ENCODE data around the gene UMAD1.
"Not testable (repeated sequence)": the region's sequence is repeated elsewhere in the genome, so short reads cannot be mapped to it uniquely, and the experiment has no call there.

Gene UMAD1

GRCh38 chr7:7653593-7654187 lies 13.1 kb downstream of the UMAD1 start:
- DNase-seq, result no peak

DNA sequence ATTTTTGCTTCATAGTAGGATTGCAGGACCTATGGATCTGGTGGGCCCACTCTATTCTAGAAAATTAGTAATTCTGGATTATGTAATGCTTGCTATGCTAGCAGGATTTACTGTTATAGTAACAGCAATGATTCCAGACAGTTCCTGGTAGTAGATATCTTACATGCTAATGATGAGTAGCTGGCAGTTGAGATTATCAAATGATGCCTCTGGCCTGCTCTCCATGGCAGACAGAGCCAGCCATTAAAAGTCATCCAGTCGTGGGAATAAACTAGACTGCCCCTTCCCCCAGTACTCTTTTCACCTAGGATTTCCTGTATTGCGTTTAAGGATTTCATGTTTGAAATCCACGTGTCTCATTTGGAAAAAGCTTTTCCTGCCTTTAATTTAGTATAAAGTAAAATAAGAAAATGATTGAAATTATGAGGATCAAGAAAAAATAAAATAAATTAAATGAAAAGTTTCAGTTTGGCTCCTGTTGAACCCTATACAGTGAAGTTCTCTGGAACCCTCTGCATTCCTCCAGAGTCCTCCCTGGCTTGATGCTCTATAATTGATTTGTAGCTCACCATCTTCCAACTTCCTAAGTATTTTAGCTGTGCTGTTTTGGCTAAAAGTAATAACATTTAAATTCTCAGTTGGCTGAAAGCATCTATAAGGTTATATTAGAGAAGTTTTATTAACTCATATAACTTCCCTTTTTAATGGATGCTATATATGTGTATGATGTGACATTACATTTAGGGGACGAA lies 14.6 kb downstream of the UMAD1 start:
- DNase-seq, result no peak

DNA sequence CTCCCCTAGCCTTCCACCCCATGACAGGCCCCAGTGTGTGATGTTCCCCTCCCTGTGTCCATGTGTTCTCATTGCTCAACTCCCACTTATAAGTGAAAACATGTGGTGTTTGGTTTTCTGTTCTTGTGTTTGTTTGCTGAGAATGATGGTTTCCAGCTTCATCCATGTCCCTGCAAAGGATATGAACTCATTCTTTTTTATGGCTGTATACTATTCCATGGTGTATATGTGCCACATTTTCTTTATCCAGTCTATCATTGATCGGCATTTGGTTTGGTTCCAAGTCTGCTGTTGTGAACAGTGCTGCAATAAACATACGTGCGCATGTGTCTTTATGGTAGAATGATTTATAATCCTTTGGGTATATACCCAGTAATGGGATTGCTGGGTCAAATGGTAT lies 15.9 kb downstream of the UMAD1 start:
- not testable (repeated sequence) for DNase-seq

- DNase-seq, result no peak
Measured at GRCh38 chr7:7662527-7662926, 22.0 kb downstream of the UMAD1 start.

- no peak for DNase-seq
Measured at GRCh38 chr7:7664291-7664690, 23.7 kb downstream of the UMAD1 start.

DNA sequence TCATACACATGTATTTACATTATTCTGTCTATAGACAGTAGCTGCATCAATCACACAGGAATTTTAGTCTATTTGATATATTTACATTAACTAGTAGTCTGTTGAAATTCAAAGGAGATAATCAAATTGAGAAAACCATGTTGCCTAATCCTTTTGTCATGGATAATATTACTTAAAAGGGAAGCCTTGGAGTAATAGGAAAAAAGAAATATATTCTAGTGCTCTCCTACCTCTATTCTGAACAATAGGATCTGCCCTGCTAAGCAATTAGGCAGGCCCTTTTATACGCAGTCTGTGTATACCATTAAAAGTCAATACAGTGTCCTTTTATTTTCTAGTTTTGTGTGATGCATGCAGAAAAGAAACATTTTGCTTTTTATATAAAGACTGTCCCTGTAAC lies 24.5 kb downstream of the UMAD1 start:
- no peak for DNase-seq

GRCh38 chr7:7667187-7667586 lies 26.6 kb downstream of the UMAD1 start:
- no peak for DNase-seq

DNA sequence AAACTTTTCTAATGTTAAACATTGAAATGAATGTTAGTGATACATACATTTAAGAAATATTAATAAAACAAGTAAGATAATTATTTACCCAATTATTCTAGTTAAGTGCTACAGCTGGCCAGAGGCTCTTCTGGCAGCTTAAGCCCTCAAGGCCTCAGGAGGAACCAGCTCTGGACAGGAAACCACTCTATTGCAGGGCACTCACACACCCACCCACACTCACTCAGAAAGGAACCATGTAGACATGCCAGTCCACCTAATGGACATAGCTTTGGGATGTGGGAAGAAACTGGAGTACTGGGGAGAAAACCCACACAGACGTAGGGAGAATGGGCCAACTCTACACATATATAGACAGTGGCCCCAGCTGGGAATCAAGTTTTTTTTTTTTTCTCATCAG lies 28.2 kb downstream of the UMAD1 start:
- DNase-seq, result no peak

- no peak for DNase-seq
Measured at GRCh38 chr7:7670490-7670889, 29.9 kb downstream of the UMAD1 start.

DNA sequence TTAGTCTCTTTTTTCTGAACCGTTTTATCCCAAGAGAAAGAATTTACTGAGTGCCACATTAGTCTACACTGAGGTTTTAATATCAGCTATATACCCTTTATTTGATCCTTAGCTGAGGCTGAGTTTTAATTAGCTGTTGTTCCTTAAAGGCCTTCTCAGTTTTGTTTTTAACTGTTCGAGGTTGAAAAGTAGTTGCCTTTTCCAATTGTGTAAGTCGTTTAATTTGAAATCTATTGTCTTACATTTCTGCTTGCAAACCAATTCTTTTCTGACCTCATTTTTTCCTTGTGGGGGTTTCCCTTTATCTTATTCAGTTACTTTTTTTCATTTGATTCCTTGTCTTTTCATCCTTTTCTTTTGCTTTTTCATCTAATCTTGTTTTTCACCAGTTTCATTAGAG lies 30.8 kb downstream of the UMAD1 start:
- no peak for DNase-seq

- DNase-seq, result no peak
Measured at GRCh38 chr7:7672545-7673239, 32.1 kb downstream of the UMAD1 start.

GRCh38 chr7:7673240-7673550 lies 32.6 kb downstream of the UMAD1 start:
- no peak for DNase-seq

- DNase-seq, result no peak
Measured at GRCh38 chr7:7675686-7676085, 35.1 kb downstream of the UMAD1 start.

DNA sequence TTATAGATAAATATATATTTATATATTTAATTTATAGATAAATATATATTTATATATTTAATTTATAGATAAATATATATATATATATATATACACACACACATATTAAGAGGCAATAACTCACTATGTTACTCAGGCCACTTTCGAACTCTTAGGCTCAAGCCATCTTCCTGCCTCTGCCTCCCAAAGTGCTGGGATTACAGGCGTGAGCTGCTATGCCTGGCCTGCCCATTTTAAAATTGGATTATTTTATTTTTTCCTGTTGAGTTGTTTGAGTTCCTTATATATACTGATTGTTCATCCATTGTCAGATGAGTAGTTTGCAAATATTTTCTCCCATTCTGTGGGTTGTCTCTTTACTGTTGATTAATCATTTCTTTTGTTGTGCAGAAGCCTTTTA lies 39.1 kb downstream of the UMAD1 start:
- DNase-seq, result not testable (repeated sequence)

- no peak for DNase-seq
Measured at GRCh38 chr7:7681191-7681935, 40.8 kb downstream of the UMAD1 start.

GRCh38 chr7:7681936-7682329 lies 41.4 kb downstream of the UMAD1 start:
- no peak for DNase-seq

GRCh38 chr7:7682861-7683260 lies 42.3 kb downstream of the UMAD1 start:
- DNase-seq, result no peak

- no peak for DNase-seq
Measured at GRCh38 chr7:7686811-7687508, 46.4 kb downstream of the UMAD1 start.

DNA sequence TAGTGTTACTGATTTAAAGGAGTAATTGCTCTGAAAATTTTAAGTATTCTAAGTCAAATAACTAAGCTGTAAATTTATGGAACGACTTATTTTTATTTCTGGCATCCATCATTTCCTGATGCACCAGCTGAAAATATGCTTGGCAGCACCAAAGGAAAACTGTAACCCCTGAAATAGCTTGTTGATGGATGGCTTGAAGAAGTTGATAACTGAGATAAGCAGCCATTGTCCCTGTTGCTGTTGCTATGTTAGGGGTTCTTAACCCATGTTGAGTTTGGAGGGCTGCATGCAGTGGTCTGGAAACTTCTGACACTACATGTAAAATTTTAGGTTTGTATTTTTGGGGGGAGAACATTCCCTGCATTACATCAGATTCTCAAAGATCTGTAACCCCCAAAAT lies 47.2 kb downstream of the UMAD1 start:
- no peak for DNase-seq

DNA sequence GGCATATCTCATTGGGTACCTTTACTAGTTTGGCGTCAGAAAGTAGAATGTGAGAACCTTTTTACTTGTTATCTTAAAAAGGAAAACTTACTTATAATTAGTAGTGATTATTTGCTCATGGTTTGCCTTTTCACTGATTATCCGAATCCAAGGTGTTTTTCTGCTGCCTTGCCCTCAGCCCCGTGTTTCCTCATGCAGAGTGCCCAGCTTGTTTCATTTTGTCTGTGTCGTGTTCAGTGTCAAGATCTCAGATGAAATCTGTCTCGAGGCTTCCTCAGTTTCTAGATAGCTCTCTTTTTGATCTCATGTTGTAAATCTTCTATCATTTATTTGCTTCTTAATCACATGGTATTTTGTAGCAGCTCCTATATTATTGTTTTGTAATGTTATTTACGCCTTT lies 47.8 kb downstream of the UMAD1 start:
- no peak for DNase-seq

DNA sequence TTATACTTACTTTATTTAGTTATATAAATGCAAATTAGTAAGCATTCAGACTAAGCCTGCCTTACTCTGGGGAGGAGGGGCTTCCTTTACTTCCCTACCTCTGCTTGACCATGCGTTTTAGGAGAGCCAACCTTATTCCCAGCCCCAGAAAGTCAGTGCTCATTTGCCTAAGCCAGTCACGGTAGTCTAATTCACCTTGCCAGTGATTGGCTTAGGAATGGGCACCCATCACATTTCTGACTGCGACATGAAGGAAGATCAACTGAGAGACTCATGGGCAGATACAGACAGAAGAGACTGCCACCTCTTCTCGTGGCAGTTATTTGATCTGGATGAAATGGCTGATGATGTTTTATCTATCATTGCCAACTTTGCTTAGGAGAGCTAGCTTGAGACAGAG lies 48.4 kb downstream of the UMAD1 start:
- no peak for DNase-seq

GRCh38 chr7:7693881-7694280 lies 53.3 kb downstream of the UMAD1 start:
- no peak for DNase-seq

DNA sequence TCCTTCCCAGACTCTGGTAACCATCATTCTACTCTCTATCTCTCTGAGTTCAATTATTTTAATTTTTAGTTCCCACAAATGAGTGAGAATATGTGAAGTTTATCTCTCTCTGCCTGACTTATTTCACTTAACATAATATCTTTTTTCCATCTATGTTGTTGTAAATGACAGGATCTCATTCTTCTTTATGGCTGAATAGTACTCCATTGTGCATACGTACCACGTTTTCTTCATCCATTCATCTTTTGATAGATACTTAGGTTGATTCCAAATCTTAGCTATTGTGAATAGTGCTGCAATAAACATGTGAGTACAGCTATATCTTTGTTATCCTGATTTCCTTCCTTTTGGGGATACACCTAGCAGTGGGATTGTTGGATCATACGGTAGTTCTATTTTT lies 54.0 kb downstream of the UMAD1 start:
- no peak for DNase-seq

Measured in effector CD8-positive, alpha-beta T cell (primary cell).